ENCODE data around the gene TMEM239. TPM values are rescaled to one million over a fixed set of nuclear protein-coding genes. Genes with fewer than 3 reads are reported as not detected.
A peak's percentile ranks its signal among the peaks of the same experiment; 100 is the strongest.

The TMEM239 gene
- total RNA-seq, 2 donors from 2014 or later = not detected

- no peaks in the 10 kb centered on the region for H3K36me3 ChIP-seq
- peak; percentile 80 for DNase-seq (ENCODE audit: low spot score)
- no peaks in the 10 kb centered on the region for H3K9me3 ChIP-seq
- no peaks in the 10 kb centered on the region for H3K27me3 ChIP-seq (replicated peaks; ENCODE audit: insufficient read depth)
- peak within 1 kb of the TSS; percentile 80 to 90 for H3K27ac ChIP-seq
- WGBS = 2% methylated on average over 75 of the region's 98 CpGs
- H3K4me1 ChIP-seq (replicated peaks) = peaks cover 3% of the 10 kb centered on the region
- H3K4me3 ChIP-seq = peak within 1 kb of the TSS; percentile 70 to 98
- peak; percentile 46 for TF ChIP-seq POLR2A (IDR thresholded peaks at IDR 0.05)
- peak; percentile 81 for TF ChIP-seq POLR2AphosphoS5 (IDR thresholded peaks at IDR 0.05)
- TF ChIP-seq CTCF (IDR thresholded peaks at IDR 0.05) = no peak
- intact Hi-C loops (cut with DNase I) = loop anchor here (10.0 kb wide), 1 partner anchor 146 kb away; the partner anchor contains the start of gene EBF4
These were observed 24.2 kb downstream of the TMEM239 start, which contains the start of the genes PCED1A and VPS16 for GRCh38 chr20:2840138-2840966. Gene PCED1A (minus strand): TSS chr20:2840655. CDS start chr20:2839912, 743 bp downstream. Gene VPS16 (plus strand): TSS chr20:2840745. CDS start chr20:2840775, 30 bp downstream.

GRCh38 chr20:2840967-2841531, 24.9 kb downstream of the TMEM239 start:
- TF ChIP-seq CTCF (IDR thresholded peaks at IDR 0.05) (no peak), POLR2AphosphoS5 (IDR thresholded peaks at IDR 0.05) (no peak), POLR2A (IDR thresholded peaks at IDR 0.05) (no peak)
- peaks cover 3% of the 10 kb centered on the region for H3K4me1 ChIP-seq (replicated peaks)
- DNase-seq (ENCODE audit: low spot score) = peak; percentile 16
- H3K36me3 ChIP-seq = no peaks in the 10 kb centered on the region
- no peaks in the 10 kb centered on the region for H3K9me3 ChIP-seq
- 6% methylated on average over 33 of the region's 33 CpGs for WGBS
- no peaks in the 10 kb centered on the region for H3K27me3 ChIP-seq (replicated peaks; ENCODE audit: insufficient read depth)
- H3K27ac ChIP-seq = peak overlapping the region; percentile 80 to 90
- intact Hi-C loops (cut with DNase I) = loop anchor here (10.0 kb wide), 1 partner anchor 146 kb away; the partner anchor contains the start of gene EBF4
- H3K4me3 ChIP-seq = peak overlapping the region; percentile 70 to 98

GRCh38 chr20:2845607-2846006, 29.4 kb downstream of the TMEM239 start:
- WGBS = 86% methylated on average over 2 of the region's 2 CpGs

GRCh38 chr20:2846698-2847097, 30.5 kb downstream of the TMEM239 start:
- Histone ChIP-seq H3K4me1 (replicated peaks) (no peaks in the 10 kb centered on the region), H3K4me3 (no peak overlapping the region), H3K27ac (no peak overlapping the region), H3K27me3 (replicated peaks; ENCODE audit: insufficient read depth) (no peaks in the 10 kb centered on the region), H3K9me3 (no peaks in the 10 kb centered on the region), H3K36me3 (no peaks in the 10 kb centered on the region)
- intact Hi-C loops (cut with DNase I) = loop anchor here (10.0 kb wide), 1 partner anchor 152 kb away; the partner anchor contains the start of gene EBF4
- WGBS = 83% methylated on average over 5 of the region's 5 CpGs
- no peak for DNase-seq (ENCODE audit: low spot score)
- TF ChIP-seq CTCF (IDR thresholded peaks at IDR 0.05) = no peak
- TF ChIP-seq POLR2A (IDR thresholded peaks at IDR 0.05) = no peak
- TF ChIP-seq POLR2AphosphoS5 (IDR thresholded peaks at IDR 0.05) = no peak

More at GRCh38 chr20:2845607-2846006, 29.4 kb downstream of the TMEM239 start:
- Histone ChIP-seq H3K9me3 (no peaks in the 10 kb centered on the region), H3K27ac (no peak overlapping the region), H3K4me1 (replicated peaks) (no peaks in the 10 kb centered on the region), H3K27me3 (replicated peaks; ENCODE audit: insufficient read depth) (no peaks in the 10 kb centered on the region), H3K4me3 (no peak overlapping the region), H3K36me3 (no peaks in the 10 kb centered on the region)
- intact Hi-C loops (cut with DNase I) = loop anchor here (10.0 kb wide), 1 partner anchor 151 kb away; the partner anchor contains the start of gene EBF4
- DNase-seq (ENCODE audit: low spot score) = no peak
- no peak for TF ChIP-seq POLR2AphosphoS5 (IDR thresholded peaks at IDR 0.05)
- TF ChIP-seq CTCF (IDR thresholded peaks at IDR 0.05) = no peak
- no peak for TF ChIP-seq POLR2A (IDR thresholded peaks at IDR 0.05)
